ENCODE data around the gene C18orf54. TPM values are rescaled to one million over a fixed set of nuclear protein-coding genes. Genes with fewer than 3 reads are reported as not detected.

C18orf54 gene
- total RNA-seq = 1.7 and 6.8 TPM in 2 replicates

DNA sequence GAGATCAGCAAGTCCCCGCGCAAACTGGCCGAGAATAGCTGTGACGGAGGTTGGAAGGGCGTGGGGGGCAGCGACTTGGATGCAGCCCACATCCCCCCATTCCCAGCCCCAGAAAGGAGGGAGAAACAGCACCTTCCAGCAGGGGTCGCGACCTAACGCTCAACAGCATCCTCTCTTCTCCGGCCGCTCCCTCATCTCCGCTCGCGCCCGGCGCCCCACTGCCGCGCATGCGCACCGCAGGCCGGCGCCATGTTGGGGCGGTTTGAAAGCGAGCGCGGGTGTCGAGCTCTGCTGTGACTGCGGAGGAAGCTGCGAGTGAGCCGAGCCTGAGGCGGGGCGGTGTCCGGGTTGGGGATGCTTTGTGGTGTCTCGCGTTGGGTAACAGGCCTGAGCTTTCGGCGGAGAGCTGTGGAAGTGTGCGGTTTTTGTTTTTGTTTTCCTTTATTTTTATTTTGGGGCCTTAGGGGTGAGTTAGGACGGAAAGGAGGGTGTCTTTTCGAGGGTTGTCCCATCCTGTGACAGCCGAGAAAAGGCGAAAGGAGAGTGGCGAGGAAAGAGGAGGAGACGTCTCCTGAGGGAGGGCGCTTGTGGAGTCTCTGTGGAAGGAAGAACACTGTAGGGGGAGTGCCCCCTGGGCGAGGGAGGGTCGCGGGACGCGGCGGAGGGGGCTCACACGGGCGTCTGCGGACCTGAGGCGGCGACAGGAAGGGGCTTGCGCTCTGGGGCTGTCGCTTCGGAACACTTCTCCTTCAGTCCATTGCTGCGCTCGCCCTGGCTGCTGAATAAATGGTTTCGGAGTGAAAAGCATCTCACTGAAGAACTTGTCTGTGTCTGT is at the start of gene C18orf54, which contains the start of gene STARD6:
TSS of gene C18orf54 (plus strand) at position 247 of the 835 bp plus-strand sequence. CDS start 2,667 bp downstream, outside the sequence.
TSS of gene STARD6 (minus strand) at position 199 of the 835 bp plus-strand sequence. CDS start 3,285 bp downstream, outside the sequence.

Other genes starting within 250 kb of the C18orf54 start
- gene MBD2, start 133.2 kb upstream of the C18orf54 start, total RNA-seq = 19.7 and 29.1 TPM in 2 replicates
- 25.8 and 40.6 TPM in 2 replicates for gene POLI, start 88.4 kb upstream of the C18orf54 start, total RNA-seq
- gene STARD6, start within 50 bp of the C18orf54 start, total RNA-seq = not detected in 2 replicates
- not detected in 2 replicates for gene DYNAP, start 233.3 kb downstream of the C18orf54 start, total RNA-seq

All from smooth muscle cell of trachea (primary cell).